Astrocyte (in vitro differentiated cells and primary cell): ENCODE results near the gene SHISA9.

Source experiments
- CTCF ChIP-seq: IDR thresholded peaks from 2 replicates; pipeline ENCODE4 v1.5.1; 2011; ENCODE audit warnings: low read depth, mild to moderate bottlenecking, inconsistent platforms, low read length, moderate library complexity; ENCODE audit not compliant: insufficient read depth
- EZH2 ChIP-seq: IDR thresholded peaks from 2 replicates; pipeline ENCODE4 v1.6.1; 2012; ENCODE audit warnings: mild to moderate bottlenecking, low read length, inconsistent platforms; ENCODE audit not compliant: insufficient read depth

GRCh38 chr16:13104772-13105171 lies 203.4 kb downstream of the SHISA9 start:
- no peak for TF ChIP-seq CTCF
- no peak for TF ChIP-seq EZH2
